Astrocyte (in vitro differentiated cells and primary cell): ENCODE data around the gene SSTR5.

Experiments used
- EZH2 ChIP-seq: IDR thresholded peaks from 2 replicates; pipeline ENCODE4 v1.6.1; 2012; ENCODE audit warnings: mild to moderate bottlenecking, low read length, inconsistent platforms; ENCODE audit not compliant: insufficient read depth
- TF ChIP-seq, protein P1 (sequence below): IDR thresholded peaks from 2 replicates; pipeline ENCODE4 v1.5.1; 2011; ENCODE audit warnings: low read depth, mild to moderate bottlenecking, inconsistent platforms, low read length, moderate library complexity; ENCODE audit not compliant: insufficient read depth

DNA sequence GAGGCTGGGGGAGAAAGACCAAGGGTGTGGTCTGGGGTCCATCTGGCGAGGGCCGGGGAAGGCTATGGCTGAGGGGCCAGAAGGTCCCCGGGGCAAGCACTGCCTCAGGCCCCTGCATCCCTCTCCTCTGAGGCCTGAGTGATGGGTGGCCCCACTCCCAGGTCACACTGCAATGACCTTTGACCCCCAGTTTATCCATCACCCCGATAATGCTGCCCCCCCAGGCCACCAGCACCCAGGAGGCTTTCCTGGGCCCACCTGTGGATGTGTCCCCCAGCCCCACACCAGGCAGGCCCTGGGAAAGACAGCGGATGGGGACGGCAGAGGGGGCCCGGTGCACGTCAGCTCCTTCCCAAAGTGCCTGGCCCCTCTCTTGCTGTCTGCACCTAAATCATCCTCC lies 57.8 kb downstream of the SSTR5 start:
- TF ChIP-seq, protein P1, sequence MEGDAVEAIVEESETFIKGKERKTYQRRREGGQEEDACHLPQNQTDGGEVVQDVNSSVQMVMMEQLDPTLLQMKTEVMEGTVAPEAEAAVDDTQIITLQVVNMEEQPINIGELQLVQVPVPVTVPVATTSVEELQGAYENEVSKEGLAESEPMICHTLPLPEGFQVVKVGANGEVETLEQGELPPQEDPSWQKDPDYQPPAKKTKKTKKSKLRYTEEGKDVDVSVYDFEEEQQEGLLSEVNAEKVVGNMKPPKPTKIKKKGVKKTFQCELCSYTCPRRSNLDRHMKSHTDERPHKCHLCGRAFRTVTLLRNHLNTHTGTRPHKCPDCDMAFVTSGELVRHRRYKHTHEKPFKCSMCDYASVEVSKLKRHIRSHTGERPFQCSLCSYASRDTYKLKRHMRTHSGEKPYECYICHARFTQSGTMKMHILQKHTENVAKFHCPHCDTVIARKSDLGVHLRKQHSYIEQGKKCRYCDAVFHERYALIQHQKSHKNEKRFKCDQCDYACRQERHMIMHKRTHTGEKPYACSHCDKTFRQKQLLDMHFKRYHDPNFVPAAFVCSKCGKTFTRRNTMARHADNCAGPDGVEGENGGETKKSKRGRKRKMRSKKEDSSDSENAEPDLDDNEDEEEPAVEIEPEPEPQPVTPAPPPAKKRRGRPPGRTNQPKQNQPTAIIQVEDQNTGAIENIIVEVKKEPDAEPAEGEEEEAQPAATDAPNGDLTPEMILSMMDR, result no peak
- no peak for TF ChIP-seq EZH2
